ENCODE measurements around the gene RBM24. TPM values are rescaled to one million over a fixed set of nuclear protein-coding genes. Genes with fewer than 3 reads are reported as not detected.

Gene RBM24
- total RNA-seq, 6 experiments from 2014 or later: 0.16 to 1.9 (median 0.60) TPM; not detected in 1

DNA sequence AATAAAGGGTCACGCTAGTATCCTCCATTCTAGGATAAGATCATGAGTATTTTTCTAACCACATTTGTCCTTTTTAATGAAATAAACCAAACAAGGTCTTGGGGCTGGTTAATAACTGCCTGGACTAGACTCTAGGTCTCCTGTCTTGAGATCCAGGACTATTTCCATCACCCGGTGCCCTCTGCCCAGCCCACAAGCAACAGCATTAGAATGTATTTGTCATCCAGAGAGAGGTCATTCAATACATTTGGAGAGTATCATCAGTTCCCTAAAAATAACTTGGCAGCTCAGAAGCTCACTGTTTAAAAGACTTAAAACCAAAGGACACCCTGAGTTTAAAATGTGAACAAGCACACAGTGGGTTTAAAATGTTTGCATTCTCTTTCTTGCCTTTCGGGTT is 4.4 kb upstream of the RBM24 start:
- TF ChIP-seq POLR2A (IDR thresholded peaks at IDR 0.05): no peak
- TF ChIP-seq, protein P1, sequence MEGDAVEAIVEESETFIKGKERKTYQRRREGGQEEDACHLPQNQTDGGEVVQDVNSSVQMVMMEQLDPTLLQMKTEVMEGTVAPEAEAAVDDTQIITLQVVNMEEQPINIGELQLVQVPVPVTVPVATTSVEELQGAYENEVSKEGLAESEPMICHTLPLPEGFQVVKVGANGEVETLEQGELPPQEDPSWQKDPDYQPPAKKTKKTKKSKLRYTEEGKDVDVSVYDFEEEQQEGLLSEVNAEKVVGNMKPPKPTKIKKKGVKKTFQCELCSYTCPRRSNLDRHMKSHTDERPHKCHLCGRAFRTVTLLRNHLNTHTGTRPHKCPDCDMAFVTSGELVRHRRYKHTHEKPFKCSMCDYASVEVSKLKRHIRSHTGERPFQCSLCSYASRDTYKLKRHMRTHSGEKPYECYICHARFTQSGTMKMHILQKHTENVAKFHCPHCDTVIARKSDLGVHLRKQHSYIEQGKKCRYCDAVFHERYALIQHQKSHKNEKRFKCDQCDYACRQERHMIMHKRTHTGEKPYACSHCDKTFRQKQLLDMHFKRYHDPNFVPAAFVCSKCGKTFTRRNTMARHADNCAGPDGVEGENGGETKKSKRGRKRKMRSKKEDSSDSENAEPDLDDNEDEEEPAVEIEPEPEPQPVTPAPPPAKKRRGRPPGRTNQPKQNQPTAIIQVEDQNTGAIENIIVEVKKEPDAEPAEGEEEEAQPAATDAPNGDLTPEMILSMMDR (IDR thresholded peaks at IDR 0.05): no peak
- no peak for ATAC-seq
- no peaks in the 10 kb centered on the region for H3K9me3 ChIP-seq
- no peaks in the 10 kb centered on the region for H3K36me3 ChIP-seq
- no peak overlapping the region for H3K27ac ChIP-seq
- intact Hi-C loops (cut with DNase I): loop anchor here in 1 of 2 donors (5.0 kb wide), 1 partner anchor 306 kb away; no protein-coding TSS in a partner anchor
- 68% methylated on average over 3 of the region's 3 CpGs for WGBS (ENCODE audit: insufficient coverage, low coverage, low lambda C conversion rate, missing lambda C conversion rate)
- H3K4me3 ChIP-seq: no peak overlapping the region
- no peaks in the 10 kb centered on the region for H3K4me1 ChIP-seq
- DNase-seq: no peak
- no peaks in the 10 kb centered on the region for H3K27me3 ChIP-seq

GRCh38 chr6:17277256-17277655 is 3.9 kb upstream of the RBM24 start:
- Histone ChIP-seq H3K27ac (no peak overlapping the region), H3K27me3 (no peaks in the 10 kb centered on the region), H3K9me3 (no peaks in the 10 kb centered on the region), H3K4me1 (no peaks in the 10 kb centered on the region), H3K36me3 (no peaks in the 10 kb centered on the region), H3K4me3 (no peak overlapping the region)
- intact Hi-C loops (cut with DNase I): loop anchor here in 1 of 2 donors (5.0 kb wide), 1 partner anchor 305 kb away; no protein-coding TSS in a partner anchor
- TF ChIP-seq POLR2A (IDR thresholded peaks at IDR 0.05): no peak
- TF ChIP-seq, protein P1 (IDR thresholded peaks at IDR 0.05): no peak
- DNase-seq: no peak
- 75% methylated on average over 2 of the region's 2 CpGs for WGBS (ENCODE audit: insufficient coverage, low coverage, low lambda C conversion rate, missing lambda C conversion rate)
- ATAC-seq: no peak

DNA sequence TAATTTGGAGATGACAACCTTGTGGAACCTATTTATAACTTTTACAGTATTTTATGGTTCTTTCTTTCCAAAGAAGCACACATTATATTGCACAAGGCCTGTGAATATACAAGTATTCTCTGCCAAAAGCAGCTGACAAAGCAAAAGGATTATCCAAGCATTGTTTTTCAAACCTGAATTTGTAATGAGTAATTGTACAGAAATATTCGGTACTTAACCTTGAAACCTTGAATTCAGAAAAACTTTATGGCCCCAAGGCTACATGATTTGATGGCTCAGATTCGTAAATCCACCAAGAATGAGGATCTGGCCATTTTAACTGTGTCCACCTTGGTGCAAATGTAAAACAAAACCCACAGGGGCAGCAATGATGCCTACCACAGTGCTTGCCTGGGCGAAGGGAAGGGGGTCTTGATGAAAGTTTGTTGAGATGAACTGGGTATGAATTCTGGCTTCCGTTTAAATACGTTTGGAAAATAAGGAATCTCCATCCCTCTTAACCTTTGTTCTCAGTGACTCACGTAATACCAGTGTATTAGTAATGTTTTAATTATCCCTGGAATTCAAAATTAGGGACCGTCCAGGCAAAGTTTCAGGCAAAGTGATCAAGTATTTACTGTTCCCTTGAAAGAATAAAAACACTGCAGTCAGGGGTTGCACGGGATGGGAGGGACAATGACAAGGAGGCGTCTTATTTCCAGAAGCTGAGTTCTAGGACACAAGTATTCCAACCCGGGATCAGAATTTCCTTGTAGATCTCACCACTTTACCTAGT is 2.7 kb upstream of the RBM24 start:
- WGBS (ENCODE audit: insufficient coverage, low coverage, low lambda C conversion rate, missing lambda C conversion rate): 66% methylated on average over 10 of the region's 10 CpGs
- no peaks in the 10 kb centered on the region for H3K9me3 ChIP-seq
- DNase-seq: no peak
- ATAC-seq: peak in 1 of 4 donors; percentile 12
- no peak overlapping the region for H3K4me3 ChIP-seq
- TF ChIP-seq POLR2A (IDR thresholded peaks at IDR 0.05): no peak
- H3K27me3 ChIP-seq: no peaks in the 10 kb centered on the region
- H3K27ac ChIP-seq: no peak overlapping the region
- intact Hi-C loops (cut with DNase I): loop anchor here in 1 of 2 donors (5.0 kb wide), 1 partner anchor 304 kb away; no protein-coding TSS in a partner anchor
- no peaks in the 10 kb centered on the region for H3K4me1 ChIP-seq
- no peaks in the 10 kb centered on the region for H3K36me3 ChIP-seq

DNA sequence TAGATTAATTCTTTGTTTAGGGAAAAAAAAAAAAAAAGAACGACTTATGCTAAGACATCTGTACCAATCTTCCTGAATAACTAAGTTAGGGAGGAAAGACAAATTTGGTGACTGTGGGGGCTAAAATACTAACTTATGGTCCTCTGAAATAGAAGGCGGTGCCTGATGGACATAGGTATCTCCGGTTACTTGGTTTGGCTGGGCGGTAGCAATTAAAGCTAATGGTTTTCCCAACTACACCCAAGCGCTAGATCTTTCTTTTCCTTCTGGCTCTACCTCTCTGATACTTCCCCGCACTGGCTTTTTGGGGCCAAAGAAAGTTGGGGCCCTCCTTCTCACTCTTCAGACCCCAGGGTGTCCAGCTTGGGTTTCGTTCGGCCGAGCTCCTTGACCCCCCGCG is 1.0 kb upstream of the RBM24 start:
- Histone ChIP-seq H3K4me1 (no peaks in the 10 kb centered on the region), H3K4me3 (no peak overlapping the region), H3K27me3 (no peaks in the 10 kb centered on the region), H3K9me3 (no peaks in the 10 kb centered on the region), H3K27ac (no peak overlapping the region), H3K36me3 (no peaks in the 10 kb centered on the region)
- ATAC-seq (no peak), DNase-seq (no peak)
- intact Hi-C loops (cut with DNase I): no loop called here
- WGBS (ENCODE audit: insufficient coverage, low coverage, low lambda C conversion rate, missing lambda C conversion rate): 67% methylated on average over 7 of the region's 11 CpGs
- TF ChIP-seq, protein P1 (IDR thresholded peaks at IDR 0.05): no peak
- no peak for TF ChIP-seq POLR2A (IDR thresholded peaks at IDR 0.05)

- intact Hi-C loops (cut with DNase I): no loop called here
- Histone ChIP-seq H3K4me1 (no peaks in the 10 kb centered on the region), H3K36me3 (no peaks in the 10 kb centered on the region), H3K4me3 (peak overlapping the region; percentile 57 to 64 (median 58)), H3K27ac (no peak overlapping the region), H3K27me3 (no peaks in the 10 kb centered on the region), H3K9me3 (no peaks in the 10 kb centered on the region)
- DNase-seq: peak; percentile 44 to 59 (median 47)
- peak; percentile 55 to 78 (median 66) for ATAC-seq
- TF ChIP-seq, protein P1 (IDR thresholded peaks at IDR 0.05): no peak
- TF ChIP-seq POLR2A (IDR thresholded peaks at IDR 0.05): no peak
- 54% methylated on average over 11 of the region's 55 CpGs for WGBS (ENCODE audit: insufficient coverage, low coverage, low lambda C conversion rate, missing lambda C conversion rate)
These were observed 540 bp upstream of the RBM24 start for GRCh38 chr6:17280552-17281090.
